Left ventricle myocardium inferior (tissue), 1 donor: ENCODE results near the gene MAS1L. TPM values are rescaled to one million over a fixed set of nuclear protein-coding genes. Genes with fewer than 3 reads are reported as not detected.

Experiments used
- DNase-seq: peaks from one replicate; pipeline ENCODE4 v3.0.0-alpha.2; 2020
- H3K27ac ChIP-seq: fragments of 200-600 bp; replicated peaks from 2 replicates; pipeline ENCODE4 v1.8.0; 2021
- H3K27me3 ChIP-seq: fragments of 200-600 bp; 2 replicates; pipeline ENCODE4 v1.8.0; 2021; ENCODE audit warnings: low read depth
- H3K36me3 ChIP-seq: fragments of 200-600 bp; 2 replicates; pipeline ENCODE4 v1.8.0; 2021
- H3K4me1 ChIP-seq: fragments of 200-600 bp; 2 replicates; pipeline ENCODE4 v1.8.0; 2021
- H3K4me3 ChIP-seq: fragments of 200-600 bp; 2 replicates; pipeline ENCODE4 v1.8.0; 2021; ENCODE audit warnings: mild to moderate bottlenecking, moderate library complexity
- H3K9me3 ChIP-seq: fragments of 200-600 bp; replicated peaks from 2 replicates; pipeline ENCODE4 v1.8.0; 2021
- CTCF ChIP-seq: fragments of 200-600 bp; IDR thresholded peaks from 2 replicates; pipeline ENCODE4 v1.8.0; 2021; ENCODE audit warnings: antibody characterized with exemption, mild to moderate bottlenecking, borderline replicate concordance
- intact Hi-C: fragments of 100-400 bp; cut with micrococcal nuclease; formaldehyde crosslinking; loops from one replicate; pipeline ENCODE4 v1.11.0; 2022
- total RNA-seq: library from RNA; stranded (reverse); fragmentation: NEBNext Ultra II Directional; extraction: Animal tissue kit (Norgen Biotek cat#: 25700); gene quantifications from one replicate; pipeline ENCODE4 v1.2.1, GENCODE V29; 2021
- donor health status: DM: no; HTN: yes; CAD: no; lungs with severe emphysema.

The MAS1L gene
- total RNA-seq, 1 donor from 2014 or later: not detected

- no peak for TF ChIP-seq CTCF
- no peaks in the 10 kb centered on the region for H3K9me3 ChIP-seq
- intact Hi-C loops: no loop called here
- H3K27ac ChIP-seq: no peak overlapping the region
- H3K36me3 ChIP-seq: no peaks in the 10 kb centered on the region
- H3K27me3 ChIP-seq: peaks cover 33% of the 10 kb centered on the region
- no peak for DNase-seq
- H3K4me3 ChIP-seq: no peak overlapping the region
- no peaks in the 10 kb centered on the region for H3K4me1 ChIP-seq
Observed at GRCh38 chr6:29510202-29510601, 22.4 kb upstream of the MAS1L start.

GRCh38 chr6:29509711-29510110 is 22.0 kb upstream of the MAS1L start:
- Histone ChIP-seq H3K9me3 (no peaks in the 10 kb centered on the region), H3K4me3 (no peak overlapping the region), H3K4me1 (no peaks in the 10 kb centered on the region), H3K27me3 (peaks cover 33% of the 10 kb centered on the region), H3K36me3 (no peaks in the 10 kb centered on the region), H3K27ac (no peak overlapping the region)
- no peak for TF ChIP-seq CTCF
- DNase-seq: no peak
- intact Hi-C loops: no loop called here

GRCh38 chr6:29509239-29509638 is 21.5 kb upstream of the MAS1L start:
- intact Hi-C loops: no loop called here
- H3K27ac ChIP-seq: no peak overlapping the region
- no peak for TF ChIP-seq CTCF
- no peak overlapping the region for H3K4me3 ChIP-seq
- H3K27me3 ChIP-seq: peaks cover 33% of the 10 kb centered on the region
- no peaks in the 10 kb centered on the region for H3K36me3 ChIP-seq
- DNase-seq: no peak
- no peaks in the 10 kb centered on the region for H3K4me1 ChIP-seq
- no peaks in the 10 kb centered on the region for H3K9me3 ChIP-seq

- Histone ChIP-seq H3K9me3 (no peaks in the 10 kb centered on the region), H3K4me1 (no peaks in the 10 kb centered on the region), H3K36me3 (no peaks in the 10 kb centered on the region), H3K4me3 (no peak overlapping the region), H3K27me3 (peaks cover 49% of the 10 kb centered on the region), H3K27ac (no peak overlapping the region)
- DNase-seq: no peak
- intact Hi-C loops: no loop called here
- no peak for TF ChIP-seq CTCF
Observed at GRCh38 chr6:29507319-29507718, 19.6 kb upstream of the MAS1L start.

- Histone ChIP-seq H3K27me3 (peaks cover 57% of the 10 kb centered on the region), H3K4me1 (no peaks in the 10 kb centered on the region), H3K27ac (no peak overlapping the region), H3K36me3 (no peaks in the 10 kb centered on the region), H3K4me3 (no peak overlapping the region), H3K9me3 (no peaks in the 10 kb centered on the region)
- intact Hi-C loops: no loop called here
- no peak for TF ChIP-seq CTCF
- no peak for DNase-seq
Observed at GRCh38 chr6:29506446-29507067, 18.8 kb upstream of the MAS1L start.
